ES-I3 (cell line): ENCODE results near the gene ROBO1.

Experiments
- H3K36me3 ChIP-seq: 2 replicates; pipeline ENCODE4 v1.6.1; 2013; ENCODE audit warnings: mild to moderate bottlenecking, low read length, control low read depth, moderate library complexity; ENCODE audit not compliant: insufficient read depth
- H3K4me1 ChIP-seq: 2 replicates; pipeline ENCODE4 v1.6.1; 2013; ENCODE audit warnings: mild to moderate bottlenecking, control low read depth, low read length; ENCODE audit not compliant: insufficient read depth
- H3K9ac ChIP-seq: 2 replicates; pipeline ENCODE4 v1.6.1; 2013; ENCODE audit warnings: low read depth, mild to moderate bottlenecking, low read length, moderate library complexity
- H3K9me3 ChIP-seq: 2 replicates; pipeline ENCODE4 v1.6.1; 2013; ENCODE audit warnings: mild to moderate bottlenecking, low read length, moderate library complexity; ENCODE audit not compliant: control insufficient read depth, insufficient read depth

The ROBO1 gene

DNA sequence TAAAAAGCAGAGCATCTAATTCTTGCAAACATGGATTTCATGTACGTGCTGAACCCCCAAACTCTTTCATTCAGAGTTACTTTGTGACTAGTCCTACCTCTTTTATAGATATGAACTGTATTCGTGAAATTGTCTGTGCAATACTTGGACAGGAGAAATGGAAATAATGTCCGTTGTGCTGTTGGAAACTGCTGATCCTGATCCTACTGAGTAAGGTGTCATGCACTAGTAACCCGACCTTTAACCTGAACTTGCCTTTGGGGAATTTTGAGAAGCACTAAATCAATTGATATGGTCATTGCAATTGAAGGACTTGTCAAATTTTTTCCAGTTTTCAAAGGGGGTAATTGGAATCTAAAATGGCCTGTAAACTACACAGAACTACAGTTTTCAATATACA is 856.4 kb downstream of the ROBO1 start:
- Histone ChIP-seq H3K9ac (no peak overlapping the region), H3K9me3 (no peaks in the 10 kb centered on the region), H3K36me3 (no peaks in the 10 kb centered on the region), H3K4me1 (no peaks in the 10 kb centered on the region)

GRCh38 chr3:78908236-78908635 is 859.6 kb downstream of the ROBO1 start:
- Histone ChIP-seq H3K9ac (no peak overlapping the region), H3K4me1 (no peaks in the 10 kb centered on the region), H3K36me3 (no peaks in the 10 kb centered on the region), H3K9me3 (no peaks in the 10 kb centered on the region)

DNA sequence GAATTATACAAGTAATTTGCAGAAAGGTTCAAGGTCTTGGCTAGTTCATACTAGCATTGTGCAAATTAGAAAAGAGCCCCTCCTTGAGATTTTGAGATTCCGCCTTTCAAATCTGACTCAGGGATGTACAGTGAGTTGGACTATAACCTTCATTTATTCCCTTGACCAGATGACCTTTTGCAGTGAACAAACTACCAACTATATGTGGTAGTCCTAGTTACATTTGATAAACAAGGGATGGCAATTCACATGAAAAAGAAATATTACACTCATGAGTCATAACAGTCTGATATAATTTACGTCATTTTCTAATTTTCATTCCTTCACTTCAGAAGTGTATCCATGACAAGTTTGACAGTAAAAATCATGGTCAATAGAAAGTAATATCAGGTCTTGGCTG is 860.4 kb downstream of the ROBO1 start:
- Histone ChIP-seq H3K9me3 (no peaks in the 10 kb centered on the region), H3K4me1 (no peaks in the 10 kb centered on the region), H3K9ac (no peak overlapping the region)

GRCh38 chr3:78906930-78907329 is 860.9 kb downstream of the ROBO1 start:
- Histone ChIP-seq H3K9me3 (no peaks in the 10 kb centered on the region), H3K36me3 (no peaks in the 10 kb centered on the region), H3K9ac (no peak overlapping the region), H3K4me1 (no peaks in the 10 kb centered on the region)

More for the DNA sequence above, 860.4 kb downstream of the ROBO1 start:
- H3K36me3 ChIP-seq = no peaks in the 10 kb centered on the region

DNA sequence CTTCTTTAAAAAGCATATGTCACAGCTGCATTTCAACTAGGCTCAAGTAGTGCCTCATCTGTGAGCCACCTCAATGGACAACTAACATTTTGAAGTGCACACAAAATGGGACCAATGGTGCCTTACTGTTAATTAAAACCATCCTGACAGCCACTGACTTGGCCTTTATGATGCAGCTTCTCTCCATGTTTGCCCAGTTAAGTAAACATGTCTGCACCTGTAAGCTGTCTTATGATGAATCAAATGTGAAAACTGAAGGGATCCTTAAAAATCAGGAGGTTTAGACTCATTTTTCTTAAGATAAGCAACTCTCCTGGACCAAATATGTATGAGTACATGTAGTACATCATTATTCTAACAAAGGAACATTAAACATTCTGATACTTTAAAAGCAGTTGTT is 861.6 kb downstream of the ROBO1 start:
- Histone ChIP-seq H3K36me3 (no peaks in the 10 kb centered on the region), H3K9me3 (no peaks in the 10 kb centered on the region), H3K9ac (no peak overlapping the region), H3K4me1 (no peaks in the 10 kb centered on the region)

DNA sequence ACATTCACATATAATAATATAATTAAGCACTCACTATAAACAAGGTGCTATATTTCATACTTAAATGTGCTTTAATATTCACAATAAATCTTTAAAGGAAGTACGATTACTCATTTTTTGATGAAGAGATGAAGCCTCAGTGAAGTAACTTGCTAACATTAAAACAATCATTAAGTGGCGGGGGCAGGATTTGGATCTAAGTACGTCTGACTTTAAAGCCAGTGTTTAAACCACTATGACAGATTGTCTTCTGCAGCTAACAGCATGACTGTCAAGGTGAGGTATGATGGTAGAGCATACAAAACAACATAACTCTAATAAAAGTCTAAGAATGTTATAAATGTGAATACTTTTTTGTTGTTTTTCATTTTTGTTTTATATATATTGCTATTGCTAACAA is 862.1 kb downstream of the ROBO1 start:
- no peaks in the 10 kb centered on the region for H3K9me3 ChIP-seq
- H3K4me1 ChIP-seq = no peaks in the 10 kb centered on the region

GRCh38 chr3:78901544-78901943 is 866.3 kb downstream of the ROBO1 start:
- Histone ChIP-seq H3K36me3 (no peaks in the 10 kb centered on the region), H3K4me1 (peaks cover 5% of the 10 kb centered on the region; the same call in 1 of the 2 replicates), H3K9ac (no peak overlapping the region), H3K9me3 (no peaks in the 10 kb centered on the region)

More for the DNA sequence above, 862.1 kb downstream of the ROBO1 start:
- Histone ChIP-seq H3K36me3 (no peaks in the 10 kb centered on the region), H3K9ac (no peak overlapping the region)

DNA sequence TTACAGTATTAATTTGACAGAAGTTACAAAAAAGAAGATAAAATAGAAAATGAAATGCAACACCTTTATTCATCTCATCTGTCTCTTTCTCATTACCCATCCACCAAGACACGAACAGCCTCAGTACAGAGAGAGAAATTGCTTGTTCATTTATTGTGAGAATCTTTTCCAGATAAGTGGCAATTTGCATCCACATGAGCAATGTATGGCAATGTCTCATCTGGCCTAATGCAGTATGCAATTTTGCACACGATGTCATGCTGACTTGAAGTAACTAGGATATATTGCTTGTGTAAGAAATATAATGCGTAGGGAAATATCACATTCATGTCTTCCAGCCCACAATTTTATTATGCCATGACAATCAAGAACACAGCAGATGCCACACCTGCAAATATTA is 866.9 kb downstream of the ROBO1 start:
- Histone ChIP-seq H3K9me3 (no peaks in the 10 kb centered on the region), H3K4me1 (peaks cover 5% of the 10 kb centered on the region; the same call in 1 of the 2 replicates), H3K9ac (no peak overlapping the region), H3K36me3 (no peaks in the 10 kb centered on the region)

GRCh38 chr3:78900426-78900825 is 867.4 kb downstream of the ROBO1 start:
- Histone ChIP-seq H3K36me3 (no peaks in the 10 kb centered on the region), H3K4me1 (peaks cover 5% of the 10 kb centered on the region; the same call in 1 of the 2 replicates), H3K9me3 (no peaks in the 10 kb centered on the region), H3K9ac (no peak overlapping the region)

- H3K36me3 ChIP-seq = no peaks in the 10 kb centered on the region
- peaks cover 10% of the 10 kb centered on the region for H3K4me1 ChIP-seq
- H3K9ac ChIP-seq = no peak overlapping the region
- no peaks in the 10 kb centered on the region for H3K9me3 ChIP-seq
Measured at GRCh38 chr3:78895528-78895927, 872.3 kb downstream of the ROBO1 start.

DNA sequence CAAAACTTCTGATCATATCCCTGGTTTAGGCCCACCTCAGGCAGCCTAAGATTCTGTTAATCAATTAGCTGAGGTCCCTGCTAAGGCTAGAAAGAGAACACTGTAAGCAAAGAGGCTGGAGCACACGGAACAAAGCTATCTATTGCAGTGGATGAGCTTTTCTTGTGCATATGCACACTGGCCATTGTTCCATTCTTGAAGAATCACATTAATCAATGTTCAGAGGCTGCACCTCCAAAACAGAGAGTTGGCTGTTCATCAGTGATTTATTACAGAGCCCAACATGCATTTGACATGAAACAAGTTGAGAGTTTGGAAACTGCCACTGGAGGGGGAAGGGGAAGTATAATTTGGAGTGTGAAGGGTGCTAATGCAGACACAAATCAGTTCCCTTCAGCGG is 873.0 kb downstream of the ROBO1 start:
- Histone ChIP-seq H3K9ac (no peak overlapping the region), H3K4me1 (peaks cover 10% of the 10 kb centered on the region), H3K9me3 (no peaks in the 10 kb centered on the region), H3K36me3 (no peaks in the 10 kb centered on the region)

GRCh38 chr3:78893161-78893560 is 874.6 kb downstream of the ROBO1 start:
- Histone ChIP-seq H3K9me3 (no peaks in the 10 kb centered on the region), H3K9ac (no peak overlapping the region), H3K36me3 (no peaks in the 10 kb centered on the region), H3K4me1 (peaks cover 10% of the 10 kb centered on the region)

GRCh38 chr3:78889348-78889747 is 878.5 kb downstream of the ROBO1 start:
- Histone ChIP-seq H3K9ac (no peak overlapping the region), H3K36me3 (no peaks in the 10 kb centered on the region), H3K4me1 (no peaks in the 10 kb centered on the region), H3K9me3 (no peaks in the 10 kb centered on the region)

DNA sequence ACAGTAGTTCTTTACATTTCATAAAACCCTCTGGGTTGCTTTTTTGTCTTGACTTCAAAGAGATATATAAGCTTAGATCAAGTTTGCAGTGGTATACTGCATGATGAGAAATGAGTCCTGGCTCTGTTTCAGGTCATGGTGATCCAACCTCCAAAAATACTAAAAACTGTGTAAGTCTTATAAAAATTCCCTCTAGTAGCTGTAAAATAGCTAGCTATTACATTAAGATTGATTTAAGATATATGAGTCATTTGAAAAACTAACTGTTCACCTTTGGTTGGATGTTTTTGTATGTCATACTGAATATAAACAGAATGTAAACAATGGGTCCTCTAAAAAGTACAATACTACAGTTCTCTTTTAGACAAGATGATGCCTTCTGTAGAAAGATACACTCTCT is 879.2 kb downstream of the ROBO1 start:
- H3K36me3 ChIP-seq = no peaks in the 10 kb centered on the region
- H3K9me3 ChIP-seq = no peaks in the 10 kb centered on the region
- no peaks in the 10 kb centered on the region for H3K4me1 ChIP-seq
- H3K9ac ChIP-seq = no peak overlapping the region

DNA sequence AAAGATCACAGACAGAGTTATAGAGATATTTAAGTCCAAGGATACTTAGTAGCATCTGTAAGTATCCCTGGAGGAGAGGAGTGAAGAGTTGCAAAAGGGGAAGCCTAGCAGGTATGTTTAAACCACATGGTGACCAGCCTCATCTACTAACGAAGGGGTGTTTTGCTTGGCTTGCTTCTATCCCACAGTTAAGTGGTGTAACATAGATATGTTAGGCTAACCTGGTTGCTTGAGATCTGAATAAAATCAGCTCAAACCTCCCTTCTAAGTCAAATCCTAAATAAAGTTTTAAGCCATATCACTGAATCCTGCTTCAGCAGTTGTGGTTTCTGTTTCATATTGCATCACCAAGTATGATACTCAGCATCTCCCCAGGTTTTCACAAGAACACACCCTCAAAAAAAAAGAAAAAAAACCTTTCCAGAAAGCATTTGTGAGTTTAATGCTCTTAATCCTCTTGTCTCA is 880.2 kb downstream of the ROBO1 start:
- H3K9ac ChIP-seq = no peak overlapping the region
- no peaks in the 10 kb centered on the region for H3K4me1 ChIP-seq
- H3K9me3 ChIP-seq = no peaks in the 10 kb centered on the region
- no peaks in the 10 kb centered on the region for H3K36me3 ChIP-seq

DNA sequence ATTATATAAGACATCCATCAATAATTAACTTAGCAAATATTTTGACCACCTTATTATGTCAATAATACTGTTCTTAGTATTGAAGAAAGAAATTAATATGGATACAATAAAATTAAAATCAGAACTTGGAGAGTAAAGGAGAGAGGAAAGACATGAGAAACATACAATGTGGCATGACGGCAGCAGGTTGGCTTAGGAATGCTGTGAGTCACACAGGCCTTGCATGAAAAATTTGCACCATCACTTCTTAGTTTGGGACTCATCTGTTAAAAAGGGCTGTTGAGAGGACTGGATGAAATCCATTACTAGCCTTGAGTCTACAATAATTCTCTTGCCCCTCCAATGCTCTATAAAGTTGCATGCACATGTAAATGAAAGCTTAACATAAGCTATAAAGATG is 880.8 kb downstream of the ROBO1 start:
- H3K9ac ChIP-seq = no peak overlapping the region
- H3K36me3 ChIP-seq = no peaks in the 10 kb centered on the region
- H3K9me3 ChIP-seq = no peaks in the 10 kb centered on the region
- H3K4me1 ChIP-seq = no peaks in the 10 kb centered on the region
